Measurements from ENCODE around the gene ARID2.

ARID2 gene

GRCh38 chr12:45948546-45948945 lies 219.0 kb downstream of the ARID2 start:
- no peak for DNase-seq

Measured in SW 1271 (cell line).